Peyer's patch (tissue), 4 donors: ENCODE data around the gene CCDC85C.

Source experiments
- POLR2A ChIP-seq, 2 donors: fragments of 450-650 bp; IDR thresholded peaks; one replicate each; pipeline ENCODE4 v1.5.1; 2017; ENCODE audit warnings: antibody characterized with exemption in 2 of 2, mild to moderate bottlenecking in 2 of 2, moderate library complexity in 2 of 2
- TF ChIP-seq, protein P1 (sequence below), 6 experiments: fragments of 450-650 bp in 4 of 6; fragments of 200-600 bp in 2 of 6; sonication (generic) in 1 of 6; IDR thresholded peaks; one replicate each; pipeline ENCODE4 v1.5.1; 2017 to 2019; ENCODE audit warnings: antibody characterized with exemption in 6 of 6, mild to moderate bottlenecking in 3 of 6, moderate library complexity in 1 of 6

DNA sequence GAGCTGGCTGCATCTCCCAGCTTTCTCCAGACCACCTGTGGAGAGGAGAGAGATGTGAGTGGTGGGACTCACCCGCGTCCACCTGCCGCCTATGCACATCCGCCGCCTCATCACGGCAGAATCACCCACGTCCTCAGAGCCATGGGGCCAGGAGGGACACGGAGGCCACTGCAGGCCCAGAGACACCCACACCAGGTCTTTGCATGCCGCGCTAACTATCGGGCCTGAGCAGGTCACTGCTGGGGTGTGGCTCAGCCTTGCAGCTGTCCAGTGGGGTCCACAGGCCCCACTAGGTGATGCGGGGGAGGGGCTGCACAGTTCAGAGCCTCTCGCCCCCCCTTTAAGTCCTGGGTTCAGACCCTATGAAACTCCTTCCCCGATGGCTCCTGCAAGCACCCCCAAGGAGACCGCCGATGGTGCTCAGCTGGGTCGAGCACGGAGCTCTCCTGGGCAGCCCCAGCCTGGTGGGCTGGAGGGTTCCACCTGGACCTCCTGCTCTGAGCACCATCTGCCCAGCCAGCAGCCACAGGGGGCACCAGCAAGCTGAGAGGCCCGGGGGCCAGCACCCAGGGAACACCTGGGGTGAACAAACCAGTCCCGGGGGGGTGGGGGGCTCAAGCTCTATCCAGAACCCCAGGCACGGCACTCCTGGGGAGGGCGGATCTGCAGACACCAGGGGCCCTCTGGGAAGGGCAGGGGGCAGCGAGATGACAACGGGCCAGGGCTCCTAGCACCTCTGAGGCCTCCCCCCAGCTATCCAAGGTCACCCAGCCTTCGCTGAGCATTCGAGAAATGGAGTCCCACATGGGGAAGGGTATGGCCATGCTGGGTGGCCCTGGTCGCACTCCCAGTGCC, 88.5 kb downstream of the CCDC85C start:
- TF ChIP-seq, protein P1, sequence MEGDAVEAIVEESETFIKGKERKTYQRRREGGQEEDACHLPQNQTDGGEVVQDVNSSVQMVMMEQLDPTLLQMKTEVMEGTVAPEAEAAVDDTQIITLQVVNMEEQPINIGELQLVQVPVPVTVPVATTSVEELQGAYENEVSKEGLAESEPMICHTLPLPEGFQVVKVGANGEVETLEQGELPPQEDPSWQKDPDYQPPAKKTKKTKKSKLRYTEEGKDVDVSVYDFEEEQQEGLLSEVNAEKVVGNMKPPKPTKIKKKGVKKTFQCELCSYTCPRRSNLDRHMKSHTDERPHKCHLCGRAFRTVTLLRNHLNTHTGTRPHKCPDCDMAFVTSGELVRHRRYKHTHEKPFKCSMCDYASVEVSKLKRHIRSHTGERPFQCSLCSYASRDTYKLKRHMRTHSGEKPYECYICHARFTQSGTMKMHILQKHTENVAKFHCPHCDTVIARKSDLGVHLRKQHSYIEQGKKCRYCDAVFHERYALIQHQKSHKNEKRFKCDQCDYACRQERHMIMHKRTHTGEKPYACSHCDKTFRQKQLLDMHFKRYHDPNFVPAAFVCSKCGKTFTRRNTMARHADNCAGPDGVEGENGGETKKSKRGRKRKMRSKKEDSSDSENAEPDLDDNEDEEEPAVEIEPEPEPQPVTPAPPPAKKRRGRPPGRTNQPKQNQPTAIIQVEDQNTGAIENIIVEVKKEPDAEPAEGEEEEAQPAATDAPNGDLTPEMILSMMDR (IDR thresholded peaks at IDR 0.05), result no peak
- no peak for TF ChIP-seq POLR2A (IDR thresholded peaks at IDR 0.05)
